K562 (cell line): ENCODE data around the gene TIGD7. TPM values are rescaled to one million over a fixed set of nuclear protein-coding genes. Genes with fewer than 3 reads are reported as not detected.

Experiments
- BCOR ChIP-seq: fragments of 450-650 bp; IDR thresholded peaks from 2 replicates; pipeline ENCODE4 v1.6.1; 2016
- CCAR2 ChIP-seq: fragments of 200-400 bp; formaldehyde crosslinking; IDR thresholded peaks from 2 replicates; pipeline ENCODE4 v1.6.1; 2017; ENCODE audit warnings: mild to moderate bottlenecking, low read depth, low read length
- TRIM28 ChIP-seq: fragments of 450-650 bp; IDR thresholded peaks from 2 replicates; pipeline ENCODE4 v1.6.1; 2017
- ZBTB8A ChIP-seq: fragments of 450-650 bp; IDR thresholded peaks from 2 replicates; pipeline ENCODE4 v1.6.1; 2018; ENCODE audit warnings: mild to moderate bottlenecking, moderate library complexity; ENCODE audit not compliant: partially characterized antibody
- ZKSCAN8 ChIP-seq: fragments of 200-800 bp; sonication (Bioruptor generic); IDR thresholded peaks from 2 replicates; pipeline ENCODE4 v1.6.1; 2016; ENCODE audit warnings: missing genetic modification characterization, missing compliant biosample characterization
- ZNF551 ChIP-seq: fragments of 250-450 bp; sonication (Bioruptor Pico); IDR thresholded peaks from 2 replicates; pipeline ENCODE4 v1.5.0; 2021; ENCODE audit warnings: mild to moderate bottlenecking, moderate library complexity
- ZNF609 ChIP-seq: sonication (generic); formaldehyde crosslinking; IDR thresholded peaks from 2 replicates; pipeline ENCODE4 v1.8.1; 2023; ENCODE audit warnings: missing genetic modification reagents, mild to moderate bottlenecking, borderline replicate concordance
- ZNF644 ChIP-seq: fragments of 200-800 bp; sonication (Bioruptor generic); IDR thresholded peaks from 2 replicates; pipeline ENCODE4 v1.6.1; 2016; ENCODE audit warnings: low read depth, missing genetic modification characterization, missing compliant biosample characterization
- polyA plus RNA-seq, 8 experiments: library from polyadenylated mRNA; depleted of rRNA in 4 of 8; stranded (reverse) in 5 of 8; unstranded in 3 of 8; fragments of >200 nt; fragmentation: Nextera tagmentation in 2 of 8; fragmentation: Illumina TruSeq in 1 of 8; extraction: Ambion mirVana in 2 of 8; extraction: Trizol in 1 of 8; gene quantifications; 2 replicates each; pipeline versions ENCODE4 v1.2.1 to v1.2.3, GENCODE V29; 2011 to 2014; ENCODE audit warnings: inconsistent platforms in 1 of 8, missing spikeins in 1 of 8
- total RNA-seq, 7 experiments: library from RNA; depleted of rRNA in 6 of 7; stranded (reverse); fragments of >200 nt in 6 of 7; fragmentation: Illumina TruSeq in 2 of 7; extraction: Trizol in 2 of 7; gene quantifications; 2 replicates each; pipeline versions ENCODE4 v1.2.1 to v1.2.3, GENCODE V29; 2011 to 2021; ENCODE audit warnings: low replicate concordance in 1 of 7
- TF ChIP-seq, protein P1 (sequence below), 2 experiments: fragments of 450-650 bp; IDR thresholded peaks; 2 replicates each; pipeline ENCODE4 v1.6.1; 2016; ENCODE audit warnings: mild to moderate bottlenecking in 2 of 2, borderline replicate concordance in 1 of 2, low read depth in 1 of 2, moderate library complexity in 1 of 2
- TF ChIP-seq, protein P2 (sequence below): fragments of 450-650 bp; IDR thresholded peaks from 2 replicates; pipeline ENCODE4 v1.6.1; 2016
- TF ChIP-seq, protein P3 (sequence below): sonication (generic); formaldehyde crosslinking; IDR thresholded peaks from 2 replicates; pipeline ENCODE4 v1.9.0; 2022; ENCODE audit warnings: mild to moderate bottlenecking, missing genetic modification reagents

Gene TIGD7
- total and polyA plus RNA-seq, 9 of the 15 experiments (the other 6 are each of a cell fraction or from before 2014, with no cell fraction given) = 0.84 to 10.7 (median 6.7) TPM

GRCh38 chr16:3264137-3265036 lies 40.8 kb downstream of the TIGD7 start (continued):
- TF ChIP-seq, protein P1, sequence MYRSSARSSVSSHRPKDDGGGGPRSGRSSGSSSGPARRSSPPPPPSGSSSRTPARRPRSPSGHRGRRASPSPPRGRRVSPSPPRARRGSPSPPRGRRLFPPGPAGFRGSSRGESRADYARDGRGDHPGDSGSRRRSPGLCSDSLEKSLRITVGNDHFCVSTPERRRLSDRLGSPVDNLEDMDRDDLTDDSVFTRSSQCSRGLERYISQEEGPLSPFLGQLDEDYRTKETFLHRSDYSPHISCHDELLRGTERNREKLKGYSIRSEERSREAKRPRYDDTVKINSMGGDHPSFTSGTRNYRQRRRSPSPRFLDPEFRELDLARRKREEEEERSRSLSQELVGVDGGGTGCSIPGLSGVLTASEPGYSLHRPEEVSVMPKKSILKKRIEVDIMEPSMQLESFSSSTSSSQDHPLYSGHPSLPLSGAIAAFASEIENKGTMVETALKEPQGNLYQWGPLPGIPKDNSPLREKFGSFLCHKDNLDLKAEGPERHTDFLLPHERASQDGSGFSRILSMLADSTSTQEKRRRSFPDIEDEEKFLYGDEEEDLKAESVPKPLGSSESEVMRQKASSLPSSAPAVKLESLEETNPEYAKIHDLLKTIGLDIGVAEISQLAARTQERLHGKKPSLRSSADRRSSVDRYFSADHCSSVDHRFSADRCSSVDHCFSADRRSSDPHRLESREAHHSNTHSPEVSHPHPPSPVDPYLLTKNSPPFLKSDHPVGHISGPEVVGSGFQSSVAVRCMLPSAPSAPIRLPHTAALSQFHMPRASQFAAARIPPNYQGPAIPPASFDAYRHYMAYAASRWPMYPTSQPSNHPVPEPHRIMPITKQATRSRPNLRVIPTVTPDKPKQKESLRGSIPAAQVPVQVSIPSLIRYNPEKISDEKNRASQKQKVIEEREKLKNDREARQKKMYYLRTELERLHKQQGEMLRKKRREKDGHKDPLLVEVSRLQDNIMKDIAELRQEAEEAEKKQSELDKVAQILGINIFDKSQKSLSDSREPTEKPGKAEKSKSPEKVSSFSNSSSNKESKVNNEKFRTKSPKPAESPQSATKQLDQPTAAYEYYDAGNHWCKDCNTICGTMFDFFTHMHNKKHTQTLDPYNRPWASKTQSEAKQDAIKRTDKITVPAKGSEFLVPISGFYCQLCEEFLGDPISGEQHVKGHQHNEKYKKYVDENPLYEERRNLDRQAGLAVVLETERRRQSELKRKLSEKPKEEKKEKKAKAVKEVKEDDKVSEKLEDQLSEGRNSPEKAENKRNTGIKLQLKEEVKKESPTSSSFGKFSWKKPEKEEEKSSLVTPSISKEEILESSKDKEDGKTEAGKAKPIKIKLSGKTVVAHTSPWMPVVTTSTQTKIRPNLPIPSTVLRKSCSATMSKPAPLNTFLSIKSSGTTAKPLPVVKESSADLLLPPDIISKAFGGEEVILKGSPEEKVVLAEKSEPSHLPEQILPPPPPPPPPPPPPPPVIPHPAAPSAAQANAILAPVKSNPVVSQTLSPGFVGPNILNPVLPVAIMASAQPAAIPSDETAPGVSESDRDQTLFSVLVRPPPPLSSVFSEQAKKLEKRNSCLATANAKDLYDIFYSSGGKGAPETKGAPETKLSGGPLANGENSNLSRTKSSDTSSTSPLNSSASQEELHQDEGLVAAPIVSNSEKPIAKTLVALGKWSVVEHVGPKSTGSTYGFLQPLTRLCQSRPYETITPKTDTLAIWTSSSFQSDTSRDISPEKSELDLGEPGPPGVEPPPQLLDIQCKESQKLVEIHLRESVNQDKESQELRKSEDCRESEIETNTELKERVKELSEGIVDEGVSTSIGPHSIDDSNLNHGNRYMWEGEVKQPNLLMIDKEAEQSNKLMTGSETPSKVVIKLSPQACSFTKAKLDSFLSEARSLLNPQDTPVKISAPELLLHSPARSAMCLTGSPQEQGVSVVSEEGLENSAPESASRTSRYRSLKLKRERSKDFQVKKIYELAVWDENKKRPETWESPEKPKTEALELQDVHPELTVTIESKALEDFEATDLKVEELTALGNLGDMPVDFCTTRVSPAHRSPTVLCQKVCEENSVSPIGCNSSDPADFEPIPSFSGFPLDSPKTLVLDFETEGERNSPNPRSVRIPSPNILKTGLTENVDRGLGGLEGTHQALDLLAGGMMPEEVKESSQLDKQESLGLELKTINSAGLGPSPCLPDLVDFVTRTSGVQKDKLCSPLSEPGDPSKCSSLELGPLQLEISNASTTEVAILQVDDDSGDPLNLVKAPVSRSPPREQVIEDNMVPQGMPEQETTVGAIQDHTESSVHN (IDR thresholded peaks at IDR 0.05; ENCODE audit: borderline replicate concordance in 1 of 2, low read depth in 1 of 2) = no peak
- TF ChIP-seq ZKSCAN8 (CRISPR knock-in tag) = no peak; the same call in none of the 2 replicates
- TF ChIP-seq, protein P2, sequence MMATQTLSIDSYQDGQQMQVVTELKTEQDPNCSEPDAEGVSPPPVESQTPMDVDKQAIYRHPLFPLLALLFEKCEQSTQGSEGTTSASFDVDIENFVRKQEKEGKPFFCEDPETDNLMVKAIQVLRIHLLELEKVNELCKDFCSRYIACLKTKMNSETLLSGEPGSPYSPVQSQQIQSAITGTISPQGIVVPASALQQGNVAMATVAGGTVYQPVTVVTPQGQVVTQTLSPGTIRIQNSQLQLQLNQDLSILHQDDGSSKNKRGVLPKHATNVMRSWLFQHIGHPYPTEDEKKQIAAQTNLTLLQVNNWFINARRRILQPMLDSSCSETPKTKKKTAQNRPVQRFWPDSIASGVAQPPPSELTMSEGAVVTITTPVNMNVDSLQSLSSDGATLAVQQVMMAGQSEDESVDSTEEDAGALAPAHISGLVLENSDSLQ = peak; percentile 99
- TF ChIP-seq ZNF551 (CRISPR knock-in tag) = no peak
- 0 out of 2 replicates have a peak, but pooled peaks have one; percentile 16 for TF ChIP-seq TRIM28
- no peak for TF ChIP-seq ZNF609 (CRISPR knock-in tag)
- no peak for TF ChIP-seq BCOR
- no peak for TF ChIP-seq CCAR2
- TF ChIP-seq ZBTB8A = no peak
- TF ChIP-seq, protein P3, sequence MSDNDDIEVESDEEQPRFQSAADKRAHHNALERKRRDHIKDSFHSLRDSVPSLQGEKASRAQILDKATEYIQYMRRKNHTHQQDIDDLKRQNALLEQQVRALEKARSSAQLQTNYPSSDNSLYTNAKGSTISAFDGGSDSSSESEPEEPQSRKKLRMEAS (CRISPR knock-in tag) = peak; percentile 98
- no peak for TF ChIP-seq ZNF644 (tag)
